Endothelial cell of umbilical vein (primary cell): Measurements from ENCODE around the gene TNFRSF8. TPM values are rescaled to one million over a fixed set of nuclear protein-coding genes. Genes with fewer than 3 reads are reported as not detected.

Experiments
- BruUV-seq: library from RNA; stranded (reverse); fragments of 400-500 nt; replicated peaks from 2 replicates; lab custom pipeline; 2021; lab: Mats Ljungman, UMichigan
- CTCF ChIA-PET: fragments of 300-600, 350-600 bp; sonication (Branson Sonifier 250); formaldehyde crosslinking; loops from one replicate; lab custom pipeline; 2021; ENCODE audit warnings: antibody characterized with exemption, inconsistent platforms; lab: Charles Lee
- POLR2A ChIA-PET: fragments of 300-600, 350-600 bp; sonication (Branson Sonifier 250); formaldehyde crosslinking; loops from one replicate; lab custom pipeline; 2021; ENCODE audit warnings: antibody characterized with exemption, inconsistent platforms; lab: Charles Lee
- DNase-seq: peaks from one replicate; pipeline ENCODE4 v3.0.0-alpha.2; 2011; ENCODE audit warnings: low read depth, low spot score
- FAIRE-seq: peaks from 2 replicates; lab custom pipeline; 2011; peaks lifted over from hg19 to GRCh38; lab: Jason Lieb, UNC
- H2AFZ ChIP-seq: 2 replicates; pipeline ENCODE4 v1.6.0; 2012; ENCODE audit warnings: low read depth, low read length, control low read depth, inconsistent platforms
- H3K27ac ChIP-seq: 2 replicates; pipeline ENCODE4 v1.5.1; 2011; ENCODE audit warnings: low read depth, mild to moderate bottlenecking, control low read depth, low read length, moderate library complexity; ENCODE audit not compliant: insufficient read depth
- H3K27me3 ChIP-seq, 2 experiments: 2 replicates each; pipeline versions ENCODE4 v1.6.0 to v1.6.1; 2011; ENCODE audit warnings: low read length in 2 of 2, mixed read lengths in 1 of 2; ENCODE audit not compliant: control insufficient read depth in 2 of 2, insufficient read depth in 2 of 2
- H3K36me3 ChIP-seq, 2 experiments: 2 replicates in 1 of 2; 3 replicates in 1 of 2; pipeline ENCODE4 v1.5.1; 2011; ENCODE audit warnings: low read length in 2 of 2, mild to moderate bottlenecking in 1 of 2, moderate library complexity in 1 of 2; ENCODE audit not compliant: control insufficient read depth in 2 of 2, insufficient read depth in 2 of 2; ENCODE audit errors: extremely low read depth in 1 of 2
- H3K4me1 ChIP-seq: 3 replicates; pipeline ENCODE4 v1.5.1; 2011; ENCODE audit warnings: mild to moderate bottlenecking, low read length; ENCODE audit not compliant: control insufficient read depth, insufficient read depth; ENCODE audit errors: extremely low read depth
- H3K4me2 ChIP-seq: 2 replicates; pipeline ENCODE4 v1.6.1; 2011; ENCODE audit warnings: low read length, control low read depth, mixed read lengths; ENCODE audit not compliant: insufficient read depth
- H3K4me3 ChIP-seq, 3 experiments: fragments of 200-600 bp in 1 of 3; sonication (generic), shearing (Covaris generic) in 1 of 3; replicated peaks in 1 of 3; 2 replicates each; pipeline ENCODE4 v1.5.1; 2011 to 2016; ENCODE audit warnings: control low read depth in 3 of 3, low read length in 3 of 3, mild to moderate bottlenecking in 2 of 3, inconsistent platforms in 1 of 3, low read depth in 1 of 3, moderate library complexity in 1 of 3; ENCODE audit not compliant: insufficient read depth in 1 of 3
- H3K79me2 ChIP-seq: 2 replicates; pipeline ENCODE4 v1.6.0; 2012; ENCODE audit warnings: low read length, inconsistent platforms; ENCODE audit not compliant: control insufficient read depth, insufficient read depth
- H3K9ac ChIP-seq: replicated peaks from 2 replicates; pipeline ENCODE3; 2011; ENCODE audit warnings: low read length, control low read depth; ENCODE audit not compliant: insufficient read depth; ENCODE audit errors: extremely low read depth
- H3K9me1 ChIP-seq: replicated peaks from 3 replicates; pipeline ENCODE4 v1.6.0; 2011; ENCODE audit warnings: mild to moderate bottlenecking, low read length; ENCODE audit not compliant: control insufficient read depth, insufficient read depth; ENCODE audit errors: extremely low read depth
- H3K9me3 ChIP-seq: replicated peaks from 2 replicates; pipeline ENCODE4 v1.5.1; 2012; ENCODE audit warnings: low read length, inconsistent platforms; ENCODE audit not compliant: control insufficient read depth, insufficient read depth
- H4K20me1 ChIP-seq: replicated peaks from 2 replicates; pipeline ENCODE3; 2011; ENCODE audit warnings: mild to moderate bottlenecking, low read length; ENCODE audit not compliant: control insufficient read depth, insufficient read depth; ENCODE audit errors: extremely low read depth
- EZH2 ChIP-seq: IDR thresholded peaks from 2 replicates; pipeline ENCODE4 v1.6.1; 2012; ENCODE audit warnings: borderline replicate concordance, low read depth, mild to moderate bottlenecking, moderate library complexity, low read length, inconsistent platforms; ENCODE audit not compliant: severe bottlenecking
- GATA2 ChIP-seq: IDR thresholded peaks from 2 replicates; pipeline ENCODE4 v1.7.0; 2011; ENCODE audit warnings: low read depth, mild to moderate bottlenecking, moderate library complexity, mixed read lengths, low read length; ENCODE audit not compliant: insufficient read length, insufficient read depth
- POLR2AphosphoS5 ChIP-seq: IDR thresholded peaks from 2 replicates; pipeline ENCODE4 v1.6.1; 2012; ENCODE audit warnings: low read depth, mild to moderate bottlenecking, control low read depth, low read length, moderate library complexity; ENCODE audit not compliant: insufficient read depth
- dilution Hi-C: fragments of 300-500 bp; cut with MboI; formaldehyde crosslinking; loops from one replicate; pipeline ENCODE4 v1.15.0; 2019; ENCODE audit warnings: low sequenced_read_pairs; ENCODE audit not compliant: extremely low pct_ligation_motif_present
- intact Hi-C: fragments of 100-400 bp; cut with micrococcal nuclease; formaldehyde crosslinking; loops from one replicate; pipeline ENCODE4 v1.10.0; 2022
- polyA plus RNA-seq, 4 experiments: library from polyadenylated mRNA; depleted of rRNA in 3 of 4; stranded (reverse) in 3 of 4; unstranded in 1 of 4; fragments of >200 nt; gene quantifications; 2 replicates each; pipeline versions ENCODE4 v1.2.1 to v1.2.3, GENCODE V29; 2011 to 2012; ENCODE audit warnings: missing spikeins in 1 of 4
- total RNA-seq: library from RNA; stranded (reverse); gene quantifications from 2 replicates; pipeline ENCODE4 v1.2.3, GENCODE V29; 2021
- TF ChIP-seq, protein P1 (sequence below), 2 donors: IDR thresholded peaks; 1 replicate in 1 of 2; 2 replicates in 1 of 2; pipeline ENCODE4 v1.5.1; 2011; ENCODE audit warnings: low read length in 2 of 2, mild to moderate bottlenecking in 2 of 2, moderate library complexity in 2 of 2, control low read depth in 1 of 2, inconsistent platforms in 1 of 2, low read depth in 1 of 2; ENCODE audit not compliant: insufficient read depth in 1 of 2; ENCODE audit errors: extremely low read depth in 1 of 2

Gene TNFRSF8
- total and polyA plus RNA-seq, 2 donors (not counting 3 experiments of a cell fraction or from before 2014, with no cell fraction given): 0.47 TPM; not detected in 1

- no peaks in the 10 kb centered on the region for H3K27me3 ChIP-seq
- dilution Hi-C loops (no loop called here), intact Hi-C loops (no loop called here)
- FAIRE-seq (no peak), DNase-seq (no peak)
- no peak overlapping the region for H3K27ac ChIP-seq
- H3K4me3 ChIP-seq: no peak overlapping the region
- peaks cover 0 to 3% of the 10 kb centered on the region in 2 experiments for H3K36me3 ChIP-seq
- no peak overlapping the region for H2AFZ ChIP-seq
- no peak overlapping the region for H3K9ac ChIP-seq
- H4K20me1 ChIP-seq: no peaks in the 10 kb centered on the region
- CTCF ChIA-PET: interaction anchor here (1.1 to 5.5 kb wide), 5 partner anchors 9 to 44 kb away, joined by 3 to 48 read pairs (median 12); no protein-coding TSS in a partner anchor
- no TSS peak for BruUV-seq
- POLR2A ChIA-PET: no interaction called here
- H3K79me2 ChIP-seq: peaks cover 42% of the 10 kb centered on the region
- no peak for TF ChIP-seq EZH2
- TF ChIP-seq, protein P1, sequence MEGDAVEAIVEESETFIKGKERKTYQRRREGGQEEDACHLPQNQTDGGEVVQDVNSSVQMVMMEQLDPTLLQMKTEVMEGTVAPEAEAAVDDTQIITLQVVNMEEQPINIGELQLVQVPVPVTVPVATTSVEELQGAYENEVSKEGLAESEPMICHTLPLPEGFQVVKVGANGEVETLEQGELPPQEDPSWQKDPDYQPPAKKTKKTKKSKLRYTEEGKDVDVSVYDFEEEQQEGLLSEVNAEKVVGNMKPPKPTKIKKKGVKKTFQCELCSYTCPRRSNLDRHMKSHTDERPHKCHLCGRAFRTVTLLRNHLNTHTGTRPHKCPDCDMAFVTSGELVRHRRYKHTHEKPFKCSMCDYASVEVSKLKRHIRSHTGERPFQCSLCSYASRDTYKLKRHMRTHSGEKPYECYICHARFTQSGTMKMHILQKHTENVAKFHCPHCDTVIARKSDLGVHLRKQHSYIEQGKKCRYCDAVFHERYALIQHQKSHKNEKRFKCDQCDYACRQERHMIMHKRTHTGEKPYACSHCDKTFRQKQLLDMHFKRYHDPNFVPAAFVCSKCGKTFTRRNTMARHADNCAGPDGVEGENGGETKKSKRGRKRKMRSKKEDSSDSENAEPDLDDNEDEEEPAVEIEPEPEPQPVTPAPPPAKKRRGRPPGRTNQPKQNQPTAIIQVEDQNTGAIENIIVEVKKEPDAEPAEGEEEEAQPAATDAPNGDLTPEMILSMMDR (IDR thresholded peaks at IDR 0.05; ENCODE audit: extremely low read depth in 1 of 2, insufficient read depth in 1 of 2, low read depth in 1 of 2, low read length in 2 of 2): no peak
- no peak for TF ChIP-seq GATA2
- no peak for TF ChIP-seq POLR2AphosphoS5
- H3K4me1 ChIP-seq: peaks cover 27% of the 10 kb centered on the region
- H3K9me1 ChIP-seq: no peaks in the 10 kb centered on the region
- H3K4me2 ChIP-seq: no peak overlapping the region
- H3K9me3 ChIP-seq: no peaks in the 10 kb centered on the region
Observed at GRCh38 chr1:12169442-12170135, 106.5 kb downstream of the TNFRSF8 start.
